GM21737 (cell line): ENCODE results near the gene HEPACAM.
"Not testable (repeated sequence)": the region's sequence is repeated elsewhere in the genome, so short reads cannot be mapped to it uniquely, and the experiment has no call there.

Experiments used
- ATAC-seq: cut with Tn5 transposase; IDR thresholded peaks from one replicate; pipeline ENCODE4 v1.9.1; 2021; ENCODE audit warnings: mild to moderate bottlenecking, moderate library complexity; ENCODE audit not compliant: unreplicated experiment

The HEPACAM gene

GRCh38 chr11:124935548-124936514, at the start of gene HEPACAM:
Gene HEPACAM, minus strand, starts transcription at chr11:124936047. Its CDS starts 41 bp downstream, at chr11:124936006.
- ATAC-seq, result no peak

DNA sequence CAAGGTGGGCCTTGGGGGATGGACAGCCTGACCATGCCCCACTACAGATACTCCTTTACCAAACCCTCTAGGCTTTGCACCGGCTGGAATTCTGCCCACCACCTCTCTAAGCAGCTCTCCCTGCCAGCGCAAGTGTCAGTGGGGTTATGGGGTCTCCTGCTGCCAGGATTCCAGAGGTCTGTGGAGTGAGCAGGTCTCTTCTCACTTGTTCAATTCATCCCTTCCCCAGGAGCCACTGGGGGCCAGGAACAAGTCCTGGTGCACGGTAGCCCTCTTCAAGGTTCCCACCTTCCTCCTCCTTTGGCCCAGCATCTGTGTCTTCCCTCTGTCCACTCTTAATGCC, 48.6 kb upstream of the HEPACAM start:
- no peak for ATAC-seq

GRCh38 chr11:124983674-124984511, 48.0 kb upstream of the HEPACAM start:
- ATAC-seq, result no peak

DNA sequence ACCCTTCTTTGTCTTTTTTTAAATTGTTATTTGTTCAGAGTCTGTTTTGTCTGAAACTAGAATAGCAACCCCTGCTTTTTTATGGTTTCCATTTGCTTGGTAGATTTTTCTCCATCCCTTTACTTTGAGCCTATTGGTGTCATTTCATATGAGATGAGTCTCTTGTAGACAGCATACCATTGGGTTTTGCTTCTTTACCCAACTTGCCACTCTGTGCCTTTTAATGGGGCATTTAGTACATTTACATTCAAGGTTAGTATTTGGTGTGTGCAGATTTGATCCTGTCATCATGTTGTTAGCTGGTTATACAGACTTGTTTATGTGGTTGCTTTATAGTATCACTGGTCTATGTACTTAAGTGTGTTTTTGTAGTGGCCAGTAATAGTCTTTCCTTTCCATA, 46.2 kb upstream of the HEPACAM start:
- ATAC-seq, result no peak

DNA sequence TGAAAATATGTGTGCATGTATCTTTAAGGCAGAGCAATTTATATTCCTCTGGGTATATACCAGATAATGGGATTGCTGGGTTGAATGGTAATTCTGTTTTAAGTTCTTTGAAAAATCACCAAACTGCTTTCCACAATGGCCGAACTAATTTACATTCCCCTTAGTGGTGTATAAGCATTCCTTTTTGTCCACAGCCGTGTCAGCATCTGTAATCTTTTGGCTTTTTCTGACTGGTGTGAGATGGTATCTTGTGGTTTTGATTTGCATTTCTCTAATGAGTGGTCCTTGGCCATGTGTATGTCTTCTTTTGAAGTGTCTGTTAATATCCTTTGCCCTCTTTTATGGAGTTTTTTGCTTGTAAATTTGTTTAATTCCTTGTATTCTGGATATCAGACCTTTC, 42.5 kb upstream of the HEPACAM start:
- ATAC-seq, result no peak

GRCh38 chr11:124977006-124977405, 41.2 kb upstream of the HEPACAM start:
- ATAC-seq, result no peak

DNA sequence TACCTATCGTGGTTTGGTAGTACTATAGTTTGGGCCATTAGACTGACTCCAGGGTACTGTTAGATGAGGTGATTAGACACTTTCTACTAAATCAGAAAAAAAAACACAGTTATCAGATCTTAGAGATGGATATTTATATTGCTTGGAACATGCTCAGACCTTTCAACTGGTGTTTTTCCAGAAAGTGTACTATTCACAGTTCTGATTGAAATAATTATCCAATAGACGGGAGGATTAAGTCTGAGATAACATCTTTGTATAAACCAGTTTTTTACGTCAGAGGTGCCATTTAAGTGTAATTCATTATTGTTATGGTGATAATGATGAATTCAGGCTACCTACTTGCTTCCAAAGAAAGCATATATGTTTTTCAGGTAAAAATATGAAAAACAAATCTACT, 40.7 kb upstream of the HEPACAM start:
- no peak for ATAC-seq

GRCh38 chr11:124971810-124972209, 36.0 kb upstream of the HEPACAM start:
- no peak for ATAC-seq

GRCh38 chr11:124970925-124971324, 35.1 kb upstream of the HEPACAM start:
- no peak for ATAC-seq

DNA sequence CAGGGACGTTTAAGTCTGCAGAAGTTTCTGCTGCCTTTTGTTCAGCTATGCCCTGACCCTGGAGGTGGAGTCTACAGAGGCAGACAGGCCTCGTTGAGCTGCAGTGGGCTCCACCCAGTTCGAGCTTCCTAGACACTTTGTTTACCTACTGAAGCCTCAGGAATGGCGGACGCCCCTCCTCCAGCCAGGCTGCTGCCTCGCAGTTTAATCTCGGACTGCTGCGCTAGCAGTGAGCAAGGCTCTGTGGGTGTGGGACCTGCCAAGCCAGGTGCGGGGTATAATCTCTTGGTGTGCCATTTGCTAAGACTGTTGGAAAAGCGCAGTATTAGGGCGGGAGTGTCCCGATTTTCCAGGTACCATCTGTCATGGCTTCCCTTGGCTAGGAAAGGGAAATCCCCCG, 32.4 kb upstream of the HEPACAM start:
- not testable (repeated sequence) for ATAC-seq

DNA sequence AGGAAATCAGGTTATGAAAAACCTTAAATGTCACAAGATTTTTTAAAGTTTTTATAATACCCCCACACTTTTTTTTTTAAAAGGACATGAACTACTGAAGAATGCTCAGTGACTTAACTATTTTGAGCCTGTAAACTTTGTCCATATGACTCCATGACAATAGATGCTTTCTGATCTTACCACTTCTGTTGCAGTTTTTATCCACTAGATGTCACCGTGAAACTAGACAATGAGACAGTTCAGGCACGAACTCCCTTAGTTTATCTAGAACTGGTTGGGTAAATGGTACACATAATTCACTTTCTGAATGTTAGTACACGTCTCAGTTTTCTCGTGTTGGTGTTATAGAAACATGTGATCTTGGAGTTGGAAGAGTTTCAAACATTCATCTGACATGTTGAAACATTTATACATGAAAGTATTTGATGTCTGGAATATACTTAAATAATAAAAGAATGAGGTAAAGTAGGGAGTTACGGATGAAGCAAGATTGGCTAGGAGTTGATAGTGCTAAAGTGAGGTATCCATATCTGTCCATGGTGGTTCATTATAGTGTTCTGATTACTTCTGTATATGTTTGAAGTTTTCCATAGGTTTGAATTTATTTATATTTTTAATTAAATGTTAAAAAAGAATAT, 26.2 kb upstream of the HEPACAM start:
- no peak for ATAC-seq

- no peak for ATAC-seq
These were observed 19.2 kb upstream of the HEPACAM start for GRCh38 chr11:124955035-124955434.

DNA sequence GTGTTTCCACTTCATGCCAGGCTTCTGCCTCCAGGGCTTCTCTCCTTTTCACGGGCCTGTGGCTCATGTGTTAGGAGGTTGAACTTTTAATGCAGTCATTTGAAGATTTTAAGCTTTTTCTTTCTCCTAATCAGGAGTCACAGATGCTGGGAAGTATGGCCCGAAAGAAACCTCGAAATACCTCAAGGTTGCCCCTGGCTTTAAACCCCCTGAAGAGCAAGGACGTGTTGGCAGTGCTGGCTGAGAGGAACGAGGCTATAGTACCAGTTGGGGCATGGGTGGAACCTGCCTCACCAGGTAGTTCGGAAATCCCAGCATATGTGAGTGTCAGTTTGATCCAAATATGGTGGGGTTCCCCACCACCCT, 18.7 kb upstream of the HEPACAM start:
- ATAC-seq, result no peak

DNA sequence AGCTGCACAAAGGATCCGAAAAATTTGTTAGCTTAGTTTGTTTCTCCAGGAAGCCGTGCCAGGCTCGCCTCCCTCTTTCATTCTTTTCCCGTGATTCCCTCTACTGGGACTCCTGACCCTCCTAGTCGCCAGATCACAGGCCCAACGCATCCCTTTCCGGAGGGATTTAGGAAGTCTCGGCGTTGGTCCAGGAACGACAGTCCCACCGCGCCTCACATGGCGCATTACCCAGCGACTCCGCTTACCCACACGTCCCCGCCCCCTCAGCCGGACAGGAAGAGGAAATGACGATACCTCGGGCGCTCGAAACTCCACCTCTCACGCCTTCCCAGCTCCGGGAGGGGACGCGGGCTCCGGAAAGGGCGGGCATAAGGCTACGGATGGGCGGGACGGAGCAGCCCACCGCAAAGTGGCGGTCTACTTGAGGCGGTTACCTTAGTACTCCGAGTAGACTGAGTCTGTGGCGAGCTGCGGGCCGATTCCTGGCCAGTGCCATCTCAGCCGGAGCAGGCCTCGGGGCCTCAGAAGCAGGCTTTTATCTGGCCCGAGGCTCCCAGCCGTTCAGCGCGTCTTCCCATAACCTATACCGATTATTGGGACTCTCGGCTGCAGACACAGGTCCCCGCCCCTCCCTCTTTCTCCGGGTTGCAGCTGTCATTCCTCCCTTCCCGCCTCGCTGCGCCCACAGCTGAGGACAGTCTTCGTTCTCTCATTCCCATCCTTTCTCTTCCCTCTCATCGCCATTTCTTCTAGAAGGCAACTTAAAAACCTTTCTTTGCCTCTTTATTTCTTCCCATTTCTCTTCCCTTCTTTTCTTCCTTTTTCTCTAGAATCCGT, 18.1 kb upstream of the HEPACAM start, which contains the start of gene CCDC15:
CCDC15 (plus strand) TSS at position 450 of the 837 bp plus-strand sequence. CDS start 531 bp downstream, outside the sequence.
- peak; percentile 99 for ATAC-seq

DNA sequence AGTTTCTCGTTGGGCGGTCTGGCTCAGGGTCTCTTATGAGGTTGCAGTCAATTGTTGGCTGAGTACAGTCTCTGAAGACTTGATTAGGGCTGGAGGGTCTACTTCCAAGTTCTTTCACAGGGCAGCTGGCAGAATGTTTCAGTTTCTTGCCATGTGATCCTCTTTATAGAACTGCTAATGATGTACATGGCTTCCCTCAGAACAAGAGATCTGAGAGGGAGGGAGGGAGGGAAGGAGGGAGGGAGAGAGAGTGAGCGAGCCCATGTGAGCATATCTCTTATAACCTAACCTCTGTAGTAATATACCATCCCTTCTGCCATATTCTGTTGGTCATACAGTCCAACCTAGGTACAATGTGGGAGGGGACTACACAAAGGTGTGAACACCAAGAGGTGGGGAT, 15.5 kb upstream of the HEPACAM start:
- ATAC-seq, result no peak

DNA sequence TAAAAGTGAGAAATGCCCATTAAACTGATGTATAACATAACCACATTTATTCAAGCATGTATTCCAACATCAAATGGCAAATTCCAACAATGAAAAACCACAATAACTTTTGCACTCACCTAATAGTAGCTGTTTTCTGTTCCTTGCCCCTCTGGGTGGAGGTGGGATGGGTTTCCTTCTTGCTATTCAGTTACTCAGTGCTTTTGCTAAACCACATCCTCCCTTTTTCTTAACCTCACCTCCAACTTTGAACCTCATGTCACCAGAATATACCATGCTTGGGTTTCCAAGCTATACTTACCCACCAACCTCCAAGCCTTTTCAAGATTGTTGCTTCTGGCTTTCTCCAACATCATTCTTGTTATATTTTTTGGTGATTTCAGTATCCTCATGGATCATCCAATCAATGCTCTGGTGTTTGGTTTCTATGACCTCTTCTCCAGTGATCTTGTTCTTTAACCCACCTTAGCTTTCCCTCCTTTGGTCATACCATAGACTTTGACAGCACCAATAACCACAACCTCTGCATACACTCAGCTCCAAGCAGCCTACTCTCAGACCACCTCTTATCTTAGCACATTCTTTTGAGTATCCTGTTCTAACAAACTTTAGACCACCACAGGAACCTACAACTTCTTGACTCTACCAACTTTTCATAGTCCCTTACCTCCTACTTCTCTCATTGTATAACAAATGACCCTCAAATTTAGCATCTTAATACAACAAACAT, 14.9 kb upstream of the HEPACAM start:
- ATAC-seq, result no peak

DNA sequence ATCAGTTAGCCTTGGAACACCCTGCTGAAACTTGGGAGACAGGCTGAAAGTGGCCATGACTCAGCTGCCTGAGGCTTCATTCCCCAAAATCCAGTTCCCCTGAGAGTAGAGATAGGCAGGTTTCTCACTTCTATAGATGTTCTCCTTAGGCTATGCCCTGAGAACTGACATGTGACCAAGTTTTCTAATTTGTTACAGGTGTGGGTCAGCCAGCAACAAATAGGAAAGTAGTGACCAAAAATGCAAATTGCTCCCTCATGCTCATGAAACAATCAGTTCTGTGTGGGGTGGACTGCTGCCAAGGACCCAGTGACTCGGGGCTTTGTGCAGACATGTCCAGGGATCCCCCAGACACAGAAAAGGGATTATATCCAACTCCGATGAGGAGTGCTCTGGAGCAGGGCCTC, 10.9 kb upstream of the HEPACAM start:
- no peak for ATAC-seq

GRCh38 chr11:124945826-124946225, 10.0 kb upstream of the HEPACAM start:
- no peak for ATAC-seq

- no peak for ATAC-seq
These were observed 8.7 kb upstream of the HEPACAM start for GRCh38 chr11:124944565-124944964.

DNA sequence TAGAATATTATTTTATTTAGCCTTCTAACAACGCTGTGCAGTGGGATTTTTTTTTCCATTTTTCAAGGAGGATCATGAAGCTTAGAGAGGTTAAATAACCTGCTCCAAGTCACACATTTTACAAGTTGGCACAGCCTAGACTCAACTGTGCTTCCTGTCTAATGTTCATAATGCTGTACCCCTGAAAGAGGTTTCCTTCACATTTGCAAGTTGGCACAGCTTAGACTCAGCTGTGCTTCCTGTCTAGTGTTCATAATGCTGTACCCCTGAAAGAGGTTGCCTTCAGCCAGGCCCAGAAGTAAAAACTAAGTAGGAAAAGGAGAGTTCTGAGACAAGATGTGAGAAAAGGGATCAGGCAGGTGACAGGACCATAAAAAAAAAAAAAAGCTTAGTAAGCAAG, 7.9 kb upstream of the HEPACAM start:
- no peak for ATAC-seq
